Measurements from ENCODE around the gene RGCC. TPM values are rescaled to one million over a fixed set of nuclear protein-coding genes. Genes with fewer than 3 reads are reported as not detected.
A peak's percentile ranks its signal among the peaks of the same experiment; 100 is the strongest.

The RGCC gene
- polyA plus RNA-seq, 1 donor from 2014 or later: not detected

DNA sequence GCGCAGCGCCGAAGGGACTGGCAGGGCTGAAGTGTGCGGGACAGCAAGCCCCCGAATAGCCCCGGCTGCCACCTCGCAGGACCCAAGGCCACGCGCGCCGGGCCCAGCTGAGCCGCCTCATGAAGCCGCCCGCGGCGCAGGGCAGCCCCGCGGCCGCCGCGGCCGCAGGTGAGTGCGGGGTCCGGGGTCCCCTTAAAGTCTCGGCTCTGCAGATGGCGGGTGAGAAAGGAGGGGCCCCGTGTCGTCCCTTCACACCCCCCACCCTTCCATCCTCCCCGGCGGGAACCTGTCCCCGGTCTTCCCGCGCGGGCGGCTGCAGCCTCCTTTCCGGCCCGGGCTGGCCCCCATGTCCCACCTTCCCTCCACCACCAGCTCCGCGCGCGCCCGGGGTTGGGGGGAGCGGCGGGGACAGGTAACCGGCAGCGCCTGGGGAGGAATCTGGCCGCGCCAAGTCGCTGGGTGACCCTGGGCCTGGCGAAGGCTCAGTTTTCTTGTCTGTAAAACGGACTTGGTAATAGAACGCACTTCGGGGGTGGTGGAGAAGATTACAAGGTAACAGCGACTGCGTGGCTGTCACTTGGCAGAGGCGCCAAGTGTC, 338 bp downstream of the RGCC start:
- Histone ChIP-seq H3F3A (ENCODE audit: insufficient read depth, low read length, poor library complexity, severe bottlenecking) (no peaks in the 10 kb centered on the region), H3K4me3 (ENCODE audit: low read length) (peak overlapping the region; percentile 78), H3K27me3 (ENCODE audit: insufficient read depth, low read depth, low read length) (peaks cover 66% of the 10 kb centered on the region), H3K9ac (ENCODE audit: low read length) (peak overlapping the region; percentile 31), H3K36me3 (ENCODE audit: insufficient read depth, low read length) (no peaks in the 10 kb centered on the region), H3K9me2 (ENCODE audit: insufficient read depth, low read length) (no peaks in the 10 kb centered on the region), H3K79me2 (replicated peaks; ENCODE audit: insufficient read depth, low read length) (no peaks in the 10 kb centered on the region), H2AFZ (ENCODE audit: low read depth, low read length) (no peak overlapping the region), H4K20me1 (ENCODE audit: insufficient read depth) (no peaks in the 10 kb centered on the region), H3K27ac (ENCODE audit: low read length) (no peak overlapping the region), H3K4me2 (ENCODE audit: low read length) (peak overlapping the region; percentile 68), H3K9me3 (ENCODE audit: low read length) (no peaks in the 10 kb centered on the region)
- TF ChIP-seq SMC3 (conservative IDR thresholded peaks at IDR 0.05; ENCODE audit: poor library complexity) (no peak), RAD21 (conservative IDR thresholded peaks at IDR 0.05) (no peak)
- TF ChIP-seq, protein P1, sequence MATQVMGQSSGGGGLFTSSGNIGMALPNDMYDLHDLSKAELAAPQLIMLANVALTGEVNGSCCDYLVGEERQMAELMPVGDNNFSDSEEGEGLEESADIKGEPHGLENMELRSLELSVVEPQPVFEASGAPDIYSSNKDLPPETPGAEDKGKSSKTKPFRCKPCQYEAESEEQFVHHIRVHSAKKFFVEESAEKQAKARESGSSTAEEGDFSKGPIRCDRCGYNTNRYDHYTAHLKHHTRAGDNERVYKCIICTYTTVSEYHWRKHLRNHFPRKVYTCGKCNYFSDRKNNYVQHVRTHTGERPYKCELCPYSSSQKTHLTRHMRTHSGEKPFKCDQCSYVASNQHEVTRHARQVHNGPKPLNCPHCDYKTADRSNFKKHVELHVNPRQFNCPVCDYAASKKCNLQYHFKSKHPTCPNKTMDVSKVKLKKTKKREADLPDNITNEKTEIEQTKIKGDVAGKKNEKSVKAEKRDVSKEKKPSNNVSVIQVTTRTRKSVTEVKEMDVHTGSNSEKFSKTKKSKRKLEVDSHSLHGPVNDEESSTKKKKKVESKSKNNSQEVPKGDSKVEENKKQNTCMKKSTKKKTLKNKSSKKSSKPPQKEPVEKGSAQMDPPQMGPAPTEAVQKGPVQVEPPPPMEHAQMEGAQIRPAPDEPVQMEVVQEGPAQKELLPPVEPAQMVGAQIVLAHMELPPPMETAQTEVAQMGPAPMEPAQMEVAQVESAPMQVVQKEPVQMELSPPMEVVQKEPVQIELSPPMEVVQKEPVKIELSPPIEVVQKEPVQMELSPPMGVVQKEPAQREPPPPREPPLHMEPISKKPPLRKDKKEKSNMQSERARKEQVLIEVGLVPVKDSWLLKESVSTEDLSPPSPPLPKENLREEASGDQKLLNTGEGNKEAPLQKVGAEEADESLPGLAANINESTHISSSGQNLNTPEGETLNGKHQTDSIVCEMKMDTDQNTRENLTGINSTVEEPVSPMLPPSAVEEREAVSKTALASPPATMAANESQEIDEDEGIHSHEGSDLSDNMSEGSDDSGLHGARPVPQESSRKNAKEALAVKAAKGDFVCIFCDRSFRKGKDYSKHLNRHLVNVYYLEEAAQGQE (IDR thresholded peaks at IDR 0.05; ENCODE audit: borderline replicate concordance): no peak

DNA sequence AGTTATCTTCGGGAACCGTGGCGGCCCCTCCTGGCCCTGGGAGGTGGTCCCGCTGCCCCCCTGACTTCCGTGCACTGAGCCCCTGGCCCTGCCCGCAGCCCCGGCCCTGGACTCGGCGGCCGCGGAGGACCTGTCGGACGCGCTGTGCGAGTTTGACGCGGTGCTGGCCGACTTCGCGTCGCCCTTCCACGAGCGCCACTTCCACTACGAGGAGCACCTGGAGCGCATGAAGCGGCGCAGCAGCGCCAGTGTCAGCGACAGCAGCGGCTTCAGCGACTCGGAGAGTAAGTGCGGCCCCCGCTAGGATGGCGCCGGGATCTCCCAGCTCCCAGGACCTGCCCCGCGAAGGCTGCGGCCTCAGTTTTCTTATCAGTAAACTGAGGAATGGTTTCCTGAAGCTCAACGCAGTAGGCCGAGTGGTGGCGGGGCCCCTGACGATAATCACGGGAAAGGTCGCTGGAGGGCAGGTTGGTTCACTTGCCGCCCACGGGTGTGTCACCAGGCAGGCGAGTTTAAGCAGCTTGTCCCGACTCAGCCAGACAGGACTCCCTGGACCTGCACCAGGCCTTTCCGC, 924 bp downstream of the RGCC start:
- Histone ChIP-seq H3K9me2 (ENCODE audit: insufficient read depth, low read length) (no peaks in the 10 kb centered on the region), H3K36me3 (ENCODE audit: insufficient read depth, low read length) (no peaks in the 10 kb centered on the region), H3K4me2 (ENCODE audit: low read length) (peak overlapping the region; percentile 68), H3K27me3 (ENCODE audit: insufficient read depth, low read depth, low read length) (peaks cover 66% of the 10 kb centered on the region), H4K20me1 (ENCODE audit: insufficient read depth) (no peaks in the 10 kb centered on the region), H3K9ac (ENCODE audit: low read length) (peak overlapping the region; percentile 31), H3K4me3 (ENCODE audit: low read length) (peak overlapping the region; percentile 78), H3K9me3 (ENCODE audit: low read length) (no peaks in the 10 kb centered on the region), H3F3A (ENCODE audit: insufficient read depth, low read length, poor library complexity, severe bottlenecking) (no peaks in the 10 kb centered on the region), H3K79me2 (replicated peaks; ENCODE audit: insufficient read depth, low read length) (no peaks in the 10 kb centered on the region), H2AFZ (ENCODE audit: low read depth, low read length) (no peak overlapping the region), H3K27ac (ENCODE audit: low read length) (no peak overlapping the region)
- TF ChIP-seq, protein P1 (IDR thresholded peaks at IDR 0.05; ENCODE audit: borderline replicate concordance): no peak
- TF ChIP-seq, protein P2, sequence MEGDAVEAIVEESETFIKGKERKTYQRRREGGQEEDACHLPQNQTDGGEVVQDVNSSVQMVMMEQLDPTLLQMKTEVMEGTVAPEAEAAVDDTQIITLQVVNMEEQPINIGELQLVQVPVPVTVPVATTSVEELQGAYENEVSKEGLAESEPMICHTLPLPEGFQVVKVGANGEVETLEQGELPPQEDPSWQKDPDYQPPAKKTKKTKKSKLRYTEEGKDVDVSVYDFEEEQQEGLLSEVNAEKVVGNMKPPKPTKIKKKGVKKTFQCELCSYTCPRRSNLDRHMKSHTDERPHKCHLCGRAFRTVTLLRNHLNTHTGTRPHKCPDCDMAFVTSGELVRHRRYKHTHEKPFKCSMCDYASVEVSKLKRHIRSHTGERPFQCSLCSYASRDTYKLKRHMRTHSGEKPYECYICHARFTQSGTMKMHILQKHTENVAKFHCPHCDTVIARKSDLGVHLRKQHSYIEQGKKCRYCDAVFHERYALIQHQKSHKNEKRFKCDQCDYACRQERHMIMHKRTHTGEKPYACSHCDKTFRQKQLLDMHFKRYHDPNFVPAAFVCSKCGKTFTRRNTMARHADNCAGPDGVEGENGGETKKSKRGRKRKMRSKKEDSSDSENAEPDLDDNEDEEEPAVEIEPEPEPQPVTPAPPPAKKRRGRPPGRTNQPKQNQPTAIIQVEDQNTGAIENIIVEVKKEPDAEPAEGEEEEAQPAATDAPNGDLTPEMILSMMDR (IDR thresholded peaks at IDR 0.05; ENCODE audit: poor library complexity, severe bottlenecking): no peak
- TF ChIP-seq POLR2AphosphoS5 (IDR thresholded peaks at IDR 0.05): peak; percentile 37
- no peak for TF ChIP-seq TAF1 (IDR thresholded peaks at IDR 0.05; ENCODE audit: low read depth)
- no peak for TF ChIP-seq EP300 (conservative IDR thresholded peaks at IDR 0.05; ENCODE audit: poor library complexity, severe bottlenecking)
- peak; percentile 39 for TF ChIP-seq MXI1 (conservative IDR thresholded peaks at IDR 0.05; ENCODE audit: poor library complexity, severe bottlenecking)
- no peak for TF ChIP-seq SMC3 (conservative IDR thresholded peaks at IDR 0.05; ENCODE audit: poor library complexity)
- TF ChIP-seq RAD21 (conservative IDR thresholded peaks at IDR 0.05): no peak
- peak; percentile 50 for TF ChIP-seq EZH2 (IDR thresholded peaks at IDR 0.05; ENCODE audit: borderline replicate concordance, insufficient read depth, low read length, poor library complexity, severe bottlenecking)
